ENCODE measurements around the gene EXOC4.

DNA sequence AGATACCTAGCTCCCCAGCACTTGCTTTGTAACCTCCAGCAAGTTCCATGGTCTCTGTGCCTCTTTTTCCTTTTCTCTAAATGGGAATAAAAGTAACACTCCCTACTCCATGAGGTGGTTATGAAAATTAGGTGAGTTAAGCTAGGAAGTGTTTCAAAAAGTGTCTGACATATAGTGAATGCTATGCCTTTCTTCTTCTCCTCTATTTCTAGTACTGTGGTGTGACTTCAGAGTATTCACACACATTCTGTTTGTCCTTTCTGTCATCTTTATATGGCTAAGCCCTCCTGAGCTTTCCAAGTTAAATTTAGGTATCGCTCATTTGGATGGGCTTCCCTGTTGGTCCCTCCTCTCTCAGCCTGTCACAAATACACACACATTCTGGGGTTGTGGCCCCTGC is 229.7 kb downstream of the EXOC4 start:
- TF ChIP-seq ZBTB7A (CRISPR knock-in tag; IDR thresholded peaks at IDR 0.05) (no peak), DMAP1 (CRISPR knock-in tag; IDR thresholded peaks at IDR 0.05) (no peak), CHD4 (IDR thresholded peaks at IDR 0.05; ENCODE audit: borderline replicate concordance, low read length) (no peak), SRSF9 (IDR thresholded peaks at IDR 0.05; ENCODE audit: borderline replicate concordance, insufficient read depth, low read depth, low read length, poor library complexity, severe bottlenecking) (no peak), NONO (IDR thresholded peaks at IDR 0.05) (no peak), NONO (CRISPR knock-in tag; conservative IDR thresholded peaks at IDR 0.05) (no peak), RBM22 (optimal IDR thresholded peaks at IDR 0.05; ENCODE audit: low read length) (no peak), ZNF703 (CRISPR knock-in tag; IDR thresholded peaks at IDR 0.05; ENCODE audit: borderline replicate concordance) (no peak), GTF2F1 (IDR thresholded peaks at IDR 0.05; ENCODE audit: low read length) (no peak), NPAS2 (CRISPR knock-in tag; IDR thresholded peaks at IDR 0.05; ENCODE audit: borderline replicate concordance) (no peak), ZNF205 (CRISPR knock-in tag; IDR thresholded peaks at IDR 0.05) (no peak), ZNF24 (IDR thresholded peaks at IDR 0.05) (no peak), POLR2AphosphoS5 (IDR thresholded peaks at IDR 0.05; ENCODE audit: low read depth, low read length) (no peak)
- TF ChIP-seq, protein P1, sequence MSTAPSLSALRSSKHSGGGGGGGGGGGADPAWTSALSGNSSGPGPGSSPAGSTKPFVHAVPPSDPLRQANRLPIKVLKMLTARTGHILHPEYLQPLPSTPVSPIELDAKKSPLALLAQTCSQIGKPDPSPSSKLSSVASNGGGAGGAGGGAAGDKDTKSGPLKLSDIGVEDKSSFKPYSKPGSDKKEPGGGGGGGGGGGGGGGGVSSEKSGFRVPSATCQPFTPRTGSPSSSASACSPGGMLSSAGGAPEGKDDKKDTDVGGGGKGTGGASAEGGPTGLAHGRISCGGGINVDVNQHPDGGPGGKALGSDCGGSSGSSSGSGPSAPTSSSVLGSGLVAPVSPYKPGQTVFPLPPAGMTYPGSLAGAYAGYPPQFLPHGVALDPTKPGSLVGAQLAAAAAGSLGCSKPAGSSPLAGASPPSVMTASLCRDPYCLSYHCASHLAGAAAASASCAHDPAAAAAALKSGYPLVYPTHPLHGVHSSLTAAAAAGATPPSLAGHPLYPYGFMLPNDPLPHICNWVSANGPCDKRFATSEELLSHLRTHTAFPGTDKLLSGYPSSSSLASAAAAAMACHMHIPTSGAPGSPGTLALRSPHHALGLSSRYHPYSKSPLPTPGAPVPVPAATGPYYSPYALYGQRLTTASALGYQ (CRISPR knock-in tag; IDR thresholded peaks at IDR 0.05) = no peak
- TF ChIP-seq, protein P2, sequence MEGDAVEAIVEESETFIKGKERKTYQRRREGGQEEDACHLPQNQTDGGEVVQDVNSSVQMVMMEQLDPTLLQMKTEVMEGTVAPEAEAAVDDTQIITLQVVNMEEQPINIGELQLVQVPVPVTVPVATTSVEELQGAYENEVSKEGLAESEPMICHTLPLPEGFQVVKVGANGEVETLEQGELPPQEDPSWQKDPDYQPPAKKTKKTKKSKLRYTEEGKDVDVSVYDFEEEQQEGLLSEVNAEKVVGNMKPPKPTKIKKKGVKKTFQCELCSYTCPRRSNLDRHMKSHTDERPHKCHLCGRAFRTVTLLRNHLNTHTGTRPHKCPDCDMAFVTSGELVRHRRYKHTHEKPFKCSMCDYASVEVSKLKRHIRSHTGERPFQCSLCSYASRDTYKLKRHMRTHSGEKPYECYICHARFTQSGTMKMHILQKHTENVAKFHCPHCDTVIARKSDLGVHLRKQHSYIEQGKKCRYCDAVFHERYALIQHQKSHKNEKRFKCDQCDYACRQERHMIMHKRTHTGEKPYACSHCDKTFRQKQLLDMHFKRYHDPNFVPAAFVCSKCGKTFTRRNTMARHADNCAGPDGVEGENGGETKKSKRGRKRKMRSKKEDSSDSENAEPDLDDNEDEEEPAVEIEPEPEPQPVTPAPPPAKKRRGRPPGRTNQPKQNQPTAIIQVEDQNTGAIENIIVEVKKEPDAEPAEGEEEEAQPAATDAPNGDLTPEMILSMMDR (CRISPR knock-in tag; IDR thresholded peaks at IDR 0.05) = no peak

Data from HepG2 (cell line).